Natural killer cell (primary cell): ENCODE data around the gene NCOA1. TPM values are rescaled to one million over a fixed set of nuclear protein-coding genes. Genes with fewer than 3 reads are reported as not detected.

Experiments
- ATAC-seq, 3 donors: fragments of 150-1000 bp in 2 of 3; fragments of 200-7000 bp in 1 of 3; cut with Tn5 transposase; 1 replicate in 1 of 3; 2 replicates in 2 of 3; pipeline ENCODE4 v1.10.0; 2021; ENCODE audit warnings: mild to moderate bottlenecking in 2 of 3, moderate library complexity in 2 of 3
- DNase-seq, 2 donors: peaks; one replicate each; pipeline versions ENCODE4 v3.0.0 to v3.0.0-alpha.2; 2013 to 2021; ENCODE audit warnings: mixed read lengths in 1 of 2
- H3K27ac ChIP-seq: one replicate; pipeline ENCODE4 v1.5.1; 2013; ENCODE audit warnings: mild to moderate bottlenecking, low read length
- H3K27me3 ChIP-seq: one replicate; pipeline ENCODE4 v1.6.1; 2013; ENCODE audit warnings: low read length; ENCODE audit not compliant: control insufficient read depth, insufficient read depth
- H3K36me3 ChIP-seq: one replicate; pipeline ENCODE4 v1.6.1; 2013; ENCODE audit warnings: low read length; ENCODE audit not compliant: control insufficient read depth, insufficient read depth
- H3K4me1 ChIP-seq: one replicate; pipeline ENCODE4 v1.6.1; 2013; ENCODE audit warnings: low read length; ENCODE audit not compliant: control insufficient read depth, insufficient read depth
- H3K4me3 ChIP-seq: one replicate; pipeline ENCODE4 v1.5.1; 2013; ENCODE audit warnings: low read length
- H3K9me3 ChIP-seq: one replicate; pipeline ENCODE4 v1.6.1; 2013; ENCODE audit warnings: low read length; ENCODE audit not compliant: control insufficient read depth, insufficient read depth
- H3K27ac Mint-ChIP-seq, 2 donors: one replicate each; pipeline ENCODE4 v1.8.0; 2022; ENCODE audit warnings: mild to moderate bottlenecking in 2 of 2, mixed read lengths in 2 of 2, moderate library complexity in 1 of 2
- H3K27me3 Mint-ChIP-seq, 2 donors: one replicate each; pipeline ENCODE4 v1.8.0; 2022; ENCODE audit warnings: low read depth in 2 of 2, mixed read lengths in 2 of 2
- H3K36me3 Mint-ChIP-seq: one replicate; pipeline ENCODE4 v1.8.0; 2022; ENCODE audit warnings: mixed read lengths
- H3K4me1 Mint-ChIP-seq, 2 donors: one replicate each; pipeline ENCODE4 v1.8.0; 2022; ENCODE audit warnings: mixed read lengths in 2 of 2
- H3K4me3 Mint-ChIP-seq: one replicate; pipeline ENCODE4 v1.8.0; 2022; ENCODE audit warnings: mild to moderate bottlenecking, moderate library complexity, mixed read lengths
- H3K9me3 Mint-ChIP-seq, 2 donors: one replicate each; pipeline ENCODE4 v1.8.0; 2022; ENCODE audit warnings: mixed read lengths in 2 of 2
- WGBS: methylation state at CpG from one replicate; pipeline ENCODE4 v1.1.7; 2013; ENCODE audit warnings: missing lambda C conversion rate; ENCODE audit not compliant: insufficient coverage; 5-methylcytosine and 5-hydroxymethylcytosine counted together
- intact Hi-C: fragments of 100-400 bp; cut with micrococcal nuclease; formaldehyde crosslinking; loops from one replicate; pipeline ENCODE4 v1.14.2; 2022
- total RNA-seq, 4 donors: library from RNA; stranded (reverse); fragments of 120-200 nt in 1 of 4; gene quantifications; one replicate each; pipeline versions ENCODE4 v1.2.3 to v1.2.4, GENCODE V29; 2013 to 2022
- TF ChIP-seq, protein P1 (sequence below): fragments of 200-600 bp; IDR thresholded peaks from one replicate; pipeline ENCODE4 v1.8.0; 2022; ENCODE audit warnings: antibody characterized with exemption

Gene NCOA1
- total RNA-seq, 3 donors from 2014 or later (not counting 1 experiment from before 2014, with no cell fraction given), result 122 to 149 (median 124) TPM

DNA sequence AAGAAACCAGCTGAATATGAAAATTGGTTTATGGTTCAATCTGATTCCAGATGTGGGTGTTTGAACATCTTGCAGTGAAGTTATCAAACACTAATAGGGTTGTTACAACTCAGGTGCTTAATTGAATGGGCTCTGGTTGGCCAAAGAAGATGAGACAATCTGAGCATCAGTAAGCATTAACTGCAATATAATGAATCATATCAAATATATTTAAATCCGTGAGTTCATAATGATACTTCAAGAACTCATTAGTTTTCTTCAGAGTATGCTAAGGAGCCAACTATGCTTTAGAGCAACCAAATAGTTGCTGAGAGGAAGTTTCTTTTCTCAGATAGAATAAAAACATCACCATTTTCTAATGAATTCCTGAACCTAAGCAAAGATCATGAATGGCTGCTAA lies 79.2 kb downstream of the NCOA1 start:
- peak overlapping the region in 1 of 2 donors; percentile 73 for H3K27ac Mint-ChIP-seq

DNA sequence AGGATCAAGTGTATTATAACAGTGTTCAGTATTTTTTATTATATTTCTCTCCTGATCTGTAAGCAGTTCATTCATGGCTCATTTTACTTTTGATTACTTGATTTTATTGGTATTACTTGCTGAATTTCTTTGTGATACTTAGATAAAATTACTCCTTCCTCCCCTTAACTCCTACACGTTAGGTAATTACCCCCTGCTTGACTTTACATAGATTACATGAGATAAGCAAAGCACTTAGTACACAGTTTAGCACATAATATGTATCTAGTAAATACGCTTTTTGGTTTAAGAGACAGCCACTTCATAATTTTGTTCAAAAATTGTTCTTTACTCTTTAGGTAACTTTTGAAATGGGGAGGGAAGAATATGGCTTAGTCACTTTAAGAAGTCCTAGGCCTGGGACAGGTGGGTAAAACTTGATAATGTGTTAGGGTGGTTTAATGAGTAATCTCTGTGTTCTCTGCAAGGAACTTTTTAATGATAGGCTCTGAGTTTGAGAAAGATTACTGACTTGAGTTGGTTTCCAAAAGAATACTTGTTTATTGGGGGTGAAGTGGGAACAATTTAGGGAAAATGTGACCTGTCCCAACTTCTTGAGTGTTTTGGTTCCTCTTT lies 80.9 kb downstream of the NCOA1 start:
- Mint-ChIP-seq H3K9me3 (no peaks in the 10 kb centered on the region), H3K27ac (peak overlapping the region; percentile 61 to 73), H3K36me3 (no peaks in the 10 kb centered on the region), H3K4me1 (peaks cover 64 to 65% of the 10 kb centered on the region in 2 donors), H3K4me3 (no peak overlapping the region), H3K27me3 (no peaks in the 10 kb centered on the region)
- TF ChIP-seq, protein P1, sequence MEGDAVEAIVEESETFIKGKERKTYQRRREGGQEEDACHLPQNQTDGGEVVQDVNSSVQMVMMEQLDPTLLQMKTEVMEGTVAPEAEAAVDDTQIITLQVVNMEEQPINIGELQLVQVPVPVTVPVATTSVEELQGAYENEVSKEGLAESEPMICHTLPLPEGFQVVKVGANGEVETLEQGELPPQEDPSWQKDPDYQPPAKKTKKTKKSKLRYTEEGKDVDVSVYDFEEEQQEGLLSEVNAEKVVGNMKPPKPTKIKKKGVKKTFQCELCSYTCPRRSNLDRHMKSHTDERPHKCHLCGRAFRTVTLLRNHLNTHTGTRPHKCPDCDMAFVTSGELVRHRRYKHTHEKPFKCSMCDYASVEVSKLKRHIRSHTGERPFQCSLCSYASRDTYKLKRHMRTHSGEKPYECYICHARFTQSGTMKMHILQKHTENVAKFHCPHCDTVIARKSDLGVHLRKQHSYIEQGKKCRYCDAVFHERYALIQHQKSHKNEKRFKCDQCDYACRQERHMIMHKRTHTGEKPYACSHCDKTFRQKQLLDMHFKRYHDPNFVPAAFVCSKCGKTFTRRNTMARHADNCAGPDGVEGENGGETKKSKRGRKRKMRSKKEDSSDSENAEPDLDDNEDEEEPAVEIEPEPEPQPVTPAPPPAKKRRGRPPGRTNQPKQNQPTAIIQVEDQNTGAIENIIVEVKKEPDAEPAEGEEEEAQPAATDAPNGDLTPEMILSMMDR, result no peak
- no CpG with 5 or more reads among the region's 2 CpGs for WGBS
- no peaks in the 10 kb centered on the region for H3K27me3 ChIP-seq
- no peaks in the 10 kb centered on the region for H3K9me3 ChIP-seq
- H3K4me3 ChIP-seq, result no peak overlapping the region
- DNase-seq (no peak), ATAC-seq (no peak)
- intact Hi-C loops, result no loop called here
- H3K4me1 ChIP-seq, result no peaks in the 10 kb centered on the region
- H3K27ac ChIP-seq, result no peak overlapping the region
- H3K36me3 ChIP-seq, result peaks cover 2% of the 10 kb centered on the region

More for the DNA sequence above, 79.2 kb downstream of the NCOA1 start:
- WGBS, result no CpG with 5 or more reads among the region's 1 CpG
- Histone ChIP-seq H3K4me3 (no peak overlapping the region), H3K4me1 (no peaks in the 10 kb centered on the region), H3K27me3 (no peaks in the 10 kb centered on the region), H3K36me3 (peaks cover 14% of the 10 kb centered on the region), H3K27ac (no peak overlapping the region), H3K9me3 (no peaks in the 10 kb centered on the region)
- H3K9me3 Mint-ChIP-seq, result no peaks in the 10 kb centered on the region
- ATAC-seq, result no peak
- DNase-seq, result no peak
- intact Hi-C loops, result no loop called here
- H3K4me1 Mint-ChIP-seq, result peaks cover 48 to 52% of the 10 kb centered on the region in 2 donors
- TF ChIP-seq, protein P1, result no peak
- H3K4me3 Mint-ChIP-seq, result no peak overlapping the region
- H3K27me3 Mint-ChIP-seq, result no peaks in the 10 kb centered on the region
- H3K36me3 Mint-ChIP-seq, result no peaks in the 10 kb centered on the region

DNA sequence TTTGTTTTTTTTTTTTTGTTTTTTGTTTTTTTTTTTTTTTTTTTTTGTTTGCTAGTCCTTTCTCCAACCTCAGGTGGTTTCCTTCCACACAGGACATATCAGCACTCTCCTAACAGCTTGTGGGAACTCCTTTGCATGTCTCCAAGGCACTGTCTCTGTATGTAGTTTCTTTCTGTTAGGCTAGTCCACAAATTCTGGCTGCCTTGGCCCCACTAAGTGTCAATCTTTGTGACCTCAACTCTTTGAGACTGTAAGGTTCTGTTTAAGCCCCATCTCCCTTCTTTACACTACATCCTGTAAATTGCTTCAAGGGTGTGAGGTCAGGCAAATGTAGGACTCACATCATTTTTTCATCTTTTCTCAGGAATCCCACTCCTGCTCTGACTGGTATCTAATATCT lies 85.1 kb downstream of the NCOA1 start:
- Histone ChIP-seq H3K4me1 (peaks cover 1% of the 10 kb centered on the region), H3K27ac (no peak overlapping the region), H3K4me3 (no peak overlapping the region), H3K9me3 (no peaks in the 10 kb centered on the region), H3K27me3 (no peaks in the 10 kb centered on the region), H3K36me3 (no peaks in the 10 kb centered on the region)
- no peaks in the 10 kb centered on the region for H3K36me3 Mint-ChIP-seq
- DNase-seq, result peak in 1 of 2 donors; percentile 7
- TF ChIP-seq, protein P1, result no peak
- intact Hi-C loops, result no loop called here
- no peaks in the 10 kb centered on the region for H3K27me3 Mint-ChIP-seq
- peaks cover 75 to 80% of the 10 kb centered on the region in 2 donors for H3K4me1 Mint-ChIP-seq
- peak; percentile 62 to 82 (median 67) for ATAC-seq
- peak overlapping the region; percentile 68 to 78 for H3K27ac Mint-ChIP-seq
- H3K4me3 Mint-ChIP-seq, result no peak overlapping the region
- H3K9me3 Mint-ChIP-seq, result no peaks in the 10 kb centered on the region

DNA sequence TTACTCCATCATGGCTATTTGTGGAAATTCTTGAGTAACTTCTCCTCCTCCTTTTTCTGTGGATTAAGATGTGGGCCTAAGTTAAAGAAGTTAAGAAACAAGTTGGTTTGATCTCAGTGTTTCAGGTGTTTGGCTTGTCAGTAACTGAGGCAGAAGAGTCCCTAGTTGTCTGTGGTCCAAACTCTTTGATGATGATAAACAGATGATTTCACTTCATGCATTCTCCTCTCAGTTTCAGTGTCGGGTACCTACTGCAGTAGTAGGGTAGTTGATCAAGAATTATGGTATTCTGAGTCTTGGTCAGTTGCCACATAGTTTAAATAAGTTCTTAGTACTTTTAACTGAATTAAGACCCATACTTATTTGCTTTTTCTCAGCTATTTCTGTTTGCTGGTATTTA lies 85.6 kb downstream of the NCOA1 start:
- WGBS, result no CpG with 5 or more reads among the region's 1 CpG
- Mint-ChIP-seq H3K9me3 (no peaks in the 10 kb centered on the region), H3K36me3 (no peaks in the 10 kb centered on the region), H3K4me1 (peaks cover 79 to 80% of the 10 kb centered on the region in 2 donors), H3K4me3 (no peak overlapping the region), H3K27me3 (no peaks in the 10 kb centered on the region), H3K27ac (peak overlapping the region; percentile 68 to 78)
- Histone ChIP-seq H3K36me3 (no peaks in the 10 kb centered on the region), H3K4me3 (no peak overlapping the region), H3K9me3 (no peaks in the 10 kb centered on the region), H3K27ac (no peak overlapping the region), H3K27me3 (no peaks in the 10 kb centered on the region), H3K4me1 (peaks cover 3% of the 10 kb centered on the region)
- intact Hi-C loops, result no loop called here
- TF ChIP-seq, protein P1, result no peak
- peak in 1 of 3 donors; percentile 27 for ATAC-seq
- no peak for DNase-seq
